ENCODE results near the gene SUSD2.

Gene SUSD2

GRCh38 chr22:24159650-24160049, 21.6 kb upstream of the SUSD2 start:
- Histone ChIP-seq H3K36me3 (ENCODE audit: insufficient read depth, low read length) (peaks cover 5% of the 10 kb centered on the region; the same call in 1 of the 2 replicates), H3F3A (ENCODE audit: insufficient read depth, low read length) (no peaks in the 10 kb centered on the region), H3K79me2 (ENCODE audit: insufficient read depth, low read length) (no peaks in the 10 kb centered on the region), H3K27ac (ENCODE audit: low read depth, low read length, poor library complexity, severe bottlenecking) (no peak overlapping the region), H2AFZ (ENCODE audit: low read length) (no peak overlapping the region), H3K9me2 (ENCODE audit: low read depth, low read length) (no peaks in the 10 kb centered on the region), H3K4me2 (ENCODE audit: low read length) (no peak overlapping the region), H3K27me3 (ENCODE audit: insufficient read depth, low read length) (no peaks in the 10 kb centered on the region), H3K4me1 (ENCODE audit: insufficient read depth, low read length, severe bottlenecking) (peaks cover 43% of the 10 kb centered on the region), H3K9me3 (ENCODE audit: low read length) (no peaks in the 10 kb centered on the region), H4K20me1 (ENCODE audit: insufficient read depth, low read length) (no peaks in the 10 kb centered on the region), H3K9ac (ENCODE audit: low read length) (no peak overlapping the region), H3K4me3 (ENCODE audit: low read depth, low read length, poor library complexity, severe bottlenecking) (no peak overlapping the region)
- TF ChIP-seq CTCF (IDR thresholded peaks at IDR 0.05; ENCODE audit: low read length), result no peak
- no peak for TF ChIP-seq EZH2 (IDR thresholded peaks at IDR 0.05; ENCODE audit: borderline replicate concordance, low read length)

- no peaks in the 10 kb centered on the region for H3K79me2 ChIP-seq (ENCODE audit: insufficient read depth, low read length)
- peaks cover 38% of the 10 kb centered on the region for H3K4me1 ChIP-seq (ENCODE audit: insufficient read depth, low read length, severe bottlenecking)
- H3K9ac ChIP-seq (ENCODE audit: low read length), result no peak overlapping the region
- H4K20me1 ChIP-seq (ENCODE audit: insufficient read depth, low read length), result no peaks in the 10 kb centered on the region
- H3K4me2 ChIP-seq (ENCODE audit: low read length), result no peak overlapping the region
- no peaks in the 10 kb centered on the region for H3K27me3 ChIP-seq (ENCODE audit: insufficient read depth, low read length)
- H3K36me3 ChIP-seq (ENCODE audit: insufficient read depth, low read length), result peaks cover 9% of the 10 kb centered on the region; the same call in 1 of the 2 replicates
- TF ChIP-seq CTCF (IDR thresholded peaks at IDR 0.05; ENCODE audit: low read length), result no peak
- TF ChIP-seq EZH2 (IDR thresholded peaks at IDR 0.05; ENCODE audit: borderline replicate concordance, low read length), result no peak
- peak overlapping the region; percentile 15 for H3K27ac ChIP-seq (ENCODE audit: low read depth, low read length, poor library complexity, severe bottlenecking)
- H3K9me2 ChIP-seq (ENCODE audit: low read depth, low read length), result no peaks in the 10 kb centered on the region
- H2AFZ ChIP-seq (ENCODE audit: low read length), result no peak overlapping the region
- no peak overlapping the region for H3K4me3 ChIP-seq (ENCODE audit: low read depth, low read length, poor library complexity, severe bottlenecking)
- H3F3A ChIP-seq (ENCODE audit: insufficient read depth, low read length), result no peaks in the 10 kb centered on the region
- no peaks in the 10 kb centered on the region for H3K9me3 ChIP-seq (ENCODE audit: low read length)
These were observed 20.7 kb upstream of the SUSD2 start for GRCh38 chr22:24160546-24160945.

- H3K4me3 ChIP-seq (ENCODE audit: low read depth, low read length, poor library complexity, severe bottlenecking), result no peak overlapping the region
- no peaks in the 10 kb centered on the region for H3K9me2 ChIP-seq (ENCODE audit: low read depth, low read length)
- H3F3A ChIP-seq (ENCODE audit: insufficient read depth, low read length), result no peaks in the 10 kb centered on the region
- peak overlapping the region; percentile 20; the same call in 1 of the 2 replicates for H3K4me2 ChIP-seq (ENCODE audit: low read length)
- H3K9ac ChIP-seq (ENCODE audit: low read length), result peak overlapping the region; percentile 56; the same call in 1 of the 2 replicates
- H3K36me3 ChIP-seq (ENCODE audit: insufficient read depth, low read length), result peaks cover 11% of the 10 kb centered on the region; the same call in 1 of the 2 replicates
- no peaks in the 10 kb centered on the region for H4K20me1 ChIP-seq (ENCODE audit: insufficient read depth, low read length)
- H3K27me3 ChIP-seq (ENCODE audit: insufficient read depth, low read length), result no peaks in the 10 kb centered on the region
- no peak overlapping the region for H2AFZ ChIP-seq (ENCODE audit: low read length)
- peak overlapping the region; percentile 78 for H3K27ac ChIP-seq (ENCODE audit: low read depth, low read length, poor library complexity, severe bottlenecking)
- H3K4me1 ChIP-seq (ENCODE audit: insufficient read depth, low read length, severe bottlenecking), result peaks cover 34% of the 10 kb centered on the region
- H3K79me2 ChIP-seq (ENCODE audit: insufficient read depth, low read length), result no peaks in the 10 kb centered on the region
- TF ChIP-seq EZH2 (IDR thresholded peaks at IDR 0.05; ENCODE audit: borderline replicate concordance, low read length), result no peak
- TF ChIP-seq CTCF (IDR thresholded peaks at IDR 0.05; ENCODE audit: low read length), result no peak
- no peaks in the 10 kb centered on the region for H3K9me3 ChIP-seq (ENCODE audit: low read length)
These were observed 19.8 kb upstream of the SUSD2 start for GRCh38 chr22:24161485-24161884.
